ENCODE results near the gene TMEM192. TPM values are rescaled to one million over a fixed set of nuclear protein-coding genes. Genes with fewer than 3 reads are reported as not detected.
"Not testable (repeated sequence)": the region's sequence is repeated elsewhere in the genome, so short reads cannot be mapped to it uniquely, and the experiment has no call there.

Gene TMEM192
- total and polyA plus RNA-seq, 4 donors: 4.9 to 16.0 (median 11.6) TPM

- intact Hi-C loops (cut with DNase I); H3K4me3 ChIP-seq (ENCODE audit: low read length in 2 of 2); H3K9me3 ChIP-seq (ENCODE audit: control insufficient read depth, low read length); H3K36me3 ChIP-seq (ENCODE audit: control insufficient read depth in 1 of 2, insufficient read depth in 2 of 2, low read length in 1 of 2); H3K27me3 ChIP-seq (ENCODE audit: control insufficient read depth in 1 of 2, insufficient read depth in 2 of 2, low read length in 1 of 2); DNase-seq; H3K27ac ChIP-seq (ENCODE audit: low read depth in 1 of 2, low read length in 2 of 2); ATAC-seq (ENCODE audit: low FRiP score); H3K4me1 ChIP-seq (ENCODE audit: control insufficient read depth in 1 of 2, insufficient read depth in 2 of 2, low read length in 2 of 2): not testable (repeated sequence)
- 94 to 96% methylated on average over 6 to 7 of the region's 7 CpGs for WGBS, 2 donors
Measured at GRCh38 chr4:165084787-165085186, 27.9 kb downstream of the TMEM192 start.

GRCh38 chr4:165079476-165079875 lies 33.2 kb downstream of the TMEM192 start:
- DNase-seq: peak in 1 of 2 donors; percentile 55
- intact Hi-C loops (cut with DNase I): no loop called here
- 32 to 34% methylated on average over 6 of the region's 6 CpGs for WGBS, 2 donors
- H3K27ac ChIP-seq (ENCODE audit: low read depth in 1 of 2, low read length in 2 of 2): no peak overlapping the region
- no peaks in the 10 kb centered on the region for H3K4me1 ChIP-seq (ENCODE audit: control insufficient read depth in 1 of 2, insufficient read depth in 2 of 2, low read length in 2 of 2)
- ATAC-seq (ENCODE audit: low FRiP score): no peak
- no peaks in the 10 kb centered on the region for H3K27me3 ChIP-seq (ENCODE audit: control insufficient read depth in 1 of 2, insufficient read depth in 2 of 2, low read length in 1 of 2)
- no peak overlapping the region for H3K4me3 ChIP-seq (ENCODE audit: low read length in 2 of 2)
- H3K9me3 ChIP-seq (ENCODE audit: control insufficient read depth, low read length): no peaks in the 10 kb centered on the region
- H3K36me3 ChIP-seq (ENCODE audit: control insufficient read depth in 1 of 2, insufficient read depth in 2 of 2, low read length in 1 of 2): peaks cover 0 to 3% of the 10 kb centered on the region in 2 donors

GRCh38 chr4:165077034-165077578 lies 35.6 kb downstream of the TMEM192 start:
- peaks cover 0 to 3% of the 10 kb centered on the region in 2 donors for H3K36me3 ChIP-seq (ENCODE audit: control insufficient read depth in 1 of 2, insufficient read depth in 2 of 2, low read length in 1 of 2)

GRCh38 chr4:165073346-165073745 lies 39.3 kb downstream of the TMEM192 start:
- H3K27me3 ChIP-seq (ENCODE audit: control insufficient read depth in 1 of 2, insufficient read depth in 2 of 2, low read length in 1 of 2); ATAC-seq (ENCODE audit: low FRiP score); H3K27ac ChIP-seq (ENCODE audit: low read depth in 1 of 2, low read length in 2 of 2); H3K36me3 ChIP-seq (ENCODE audit: control insufficient read depth in 1 of 2, insufficient read depth in 2 of 2, low read length in 1 of 2); H3K4me1 ChIP-seq (ENCODE audit: control insufficient read depth in 1 of 2, insufficient read depth in 2 of 2, low read length in 2 of 2); DNase-seq; intact Hi-C loops (cut with DNase I); H3K9me3 ChIP-seq (ENCODE audit: control insufficient read depth, low read length); H3K4me3 ChIP-seq (ENCODE audit: low read length in 2 of 2): not testable (repeated sequence)
- WGBS, 2 donors: 26 to 29% methylated on average over 11 of the region's 11 CpGs

More at GRCh38 chr4:165077034-165077578, 35.6 kb downstream of the TMEM192 start:
- intact Hi-C loops (cut with DNase I): no loop called here
- no peak for ATAC-seq (ENCODE audit: low FRiP score)
- Histone ChIP-seq H3K4me3 (ENCODE audit: low read length in 2 of 2) (no peak overlapping the region), H3K27ac (ENCODE audit: low read depth in 1 of 2, low read length in 2 of 2) (no peak overlapping the region), H3K9me3 (ENCODE audit: control insufficient read depth, low read length) (no peaks in the 10 kb centered on the region), H3K4me1 (ENCODE audit: control insufficient read depth in 1 of 2, insufficient read depth in 2 of 2, low read length in 2 of 2) (no peaks in the 10 kb centered on the region), H3K27me3 (ENCODE audit: control insufficient read depth in 1 of 2, insufficient read depth in 2 of 2, low read length in 1 of 2) (no peaks in the 10 kb centered on the region)
- DNase-seq: no peak
- WGBS, 2 donors: 94 to 95% methylated on average over 5 of the region's 5 CpGs

GRCh38 chr4:165070560-165070959 lies 42.1 kb downstream of the TMEM192 start:
- no peak for ATAC-seq (ENCODE audit: low FRiP score)
- Histone ChIP-seq H3K4me1 (ENCODE audit: control insufficient read depth in 1 of 2, insufficient read depth in 2 of 2, low read length in 2 of 2) (no peaks in the 10 kb centered on the region), H3K36me3 (ENCODE audit: control insufficient read depth in 1 of 2, insufficient read depth in 2 of 2, low read length in 1 of 2) (no peaks in the 10 kb centered on the region), H3K4me3 (ENCODE audit: low read length in 2 of 2) (no peak overlapping the region), H3K9me3 (ENCODE audit: control insufficient read depth, low read length) (no peaks in the 10 kb centered on the region), H3K27me3 (ENCODE audit: control insufficient read depth in 1 of 2, insufficient read depth in 2 of 2, low read length in 1 of 2) (no peaks in the 10 kb centered on the region), H3K27ac (ENCODE audit: low read depth in 1 of 2, low read length in 2 of 2) (no peak overlapping the region)
- no peak for DNase-seq
- 66 to 68% methylated on average over 1 of the region's 1 CpG for WGBS, 2 donors
- intact Hi-C loops (cut with DNase I): no loop called here

GRCh38 chr4:165060938-165061337 lies 51.7 kb downstream of the TMEM192 start:
- no peak overlapping the region for H3K4me3 ChIP-seq (ENCODE audit: low read length in 2 of 2)
- intact Hi-C loops (cut with DNase I): no loop called here
- WGBS, 2 donors: 47 to 57% methylated on average over 1 of the region's 1 CpG
- no peak for DNase-seq
- ATAC-seq (ENCODE audit: low FRiP score): no peak
- H3K27me3 ChIP-seq (ENCODE audit: control insufficient read depth in 1 of 2, insufficient read depth in 2 of 2, low read length in 1 of 2): peaks cover 0 to 2% of the 10 kb centered on the region in 2 donors
- H3K4me1 ChIP-seq (ENCODE audit: control insufficient read depth in 1 of 2, insufficient read depth in 2 of 2, low read length in 2 of 2): no peaks in the 10 kb centered on the region
- H3K36me3 ChIP-seq (ENCODE audit: control insufficient read depth in 1 of 2, insufficient read depth in 2 of 2, low read length in 1 of 2): no peaks in the 10 kb centered on the region
- no peaks in the 10 kb centered on the region for H3K9me3 ChIP-seq (ENCODE audit: control insufficient read depth, low read length)
- H3K27ac ChIP-seq (ENCODE audit: low read depth in 1 of 2, low read length in 2 of 2): no peak overlapping the region

GRCh38 chr4:165059386-165059785 lies 53.3 kb downstream of the TMEM192 start:
- DNase-seq: no peak

GRCh38 chr4:165058666-165059065 lies 54.0 kb downstream of the TMEM192 start:
- intact Hi-C loops (cut with DNase I): no loop called here
- Histone ChIP-seq H3K9me3 (ENCODE audit: control insufficient read depth, low read length) (no peaks in the 10 kb centered on the region), H3K27me3 (ENCODE audit: control insufficient read depth in 1 of 2, insufficient read depth in 2 of 2, low read length in 1 of 2) (peaks cover 0 to 5% of the 10 kb centered on the region in 2 donors), H3K4me1 (ENCODE audit: control insufficient read depth in 1 of 2, insufficient read depth in 2 of 2, low read length in 2 of 2) (no peaks in the 10 kb centered on the region), H3K36me3 (ENCODE audit: control insufficient read depth in 1 of 2, insufficient read depth in 2 of 2, low read length in 1 of 2) (no peaks in the 10 kb centered on the region), H3K4me3 (ENCODE audit: low read length in 2 of 2) (no peak overlapping the region), H3K27ac (ENCODE audit: low read depth in 1 of 2, low read length in 2 of 2) (no peak overlapping the region)
- ATAC-seq (ENCODE audit: low FRiP score) (no peak), DNase-seq (no peak)
- WGBS, 2 donors: 32 to 37% methylated on average over 2 of the region's 2 CpGs

More at GRCh38 chr4:165059386-165059785, 53.3 kb downstream of the TMEM192 start:
- intact Hi-C loops (cut with DNase I): no loop called here
- H3K36me3 ChIP-seq (ENCODE audit: control insufficient read depth in 1 of 2, insufficient read depth in 2 of 2, low read length in 1 of 2): no peaks in the 10 kb centered on the region
- H3K4me1 ChIP-seq (ENCODE audit: control insufficient read depth in 1 of 2, insufficient read depth in 2 of 2, low read length in 2 of 2): no peaks in the 10 kb centered on the region
- H3K4me3 ChIP-seq (ENCODE audit: low read length in 2 of 2): no peak overlapping the region
- 85% methylated on average over 4 of the region's 4 CpGs for WGBS, 2 donors
- H3K27ac ChIP-seq (ENCODE audit: low read depth in 1 of 2, low read length in 2 of 2): no peak overlapping the region
- H3K9me3 ChIP-seq (ENCODE audit: control insufficient read depth, low read length): no peaks in the 10 kb centered on the region
- no peak for ATAC-seq (ENCODE audit: low FRiP score)
- peaks cover 0 to 5% of the 10 kb centered on the region in 2 donors for H3K27me3 ChIP-seq (ENCODE audit: control insufficient read depth in 1 of 2, insufficient read depth in 2 of 2, low read length in 1 of 2)

- WGBS, 2 donors: 88 to 92% methylated on average over 9 of the region's 9 CpGs
- DNase-seq: no peak
Measured at GRCh38 chr4:165055601-165056000, 57.1 kb downstream of the TMEM192 start.

More at GRCh38 chr4:165055601-165056000, 57.1 kb downstream of the TMEM192 start:
- no peaks in the 10 kb centered on the region for H3K36me3 ChIP-seq (ENCODE audit: control insufficient read depth in 1 of 2, insufficient read depth in 2 of 2, low read length in 1 of 2)
- intact Hi-C loops (cut with DNase I): no loop called here
- H3K27me3 ChIP-seq (ENCODE audit: control insufficient read depth in 1 of 2, insufficient read depth in 2 of 2, low read length in 1 of 2): peaks cover 0 to 5% of the 10 kb centered on the region in 2 donors
- no peak for ATAC-seq (ENCODE audit: low FRiP score)
- no peak overlapping the region for H3K27ac ChIP-seq (ENCODE audit: low read depth in 1 of 2, low read length in 2 of 2)
- H3K9me3 ChIP-seq (ENCODE audit: control insufficient read depth, low read length): no peaks in the 10 kb centered on the region
- no peaks in the 10 kb centered on the region for H3K4me1 ChIP-seq (ENCODE audit: control insufficient read depth in 1 of 2, insufficient read depth in 2 of 2, low read length in 2 of 2)
- H3K4me3 ChIP-seq (ENCODE audit: low read length in 2 of 2): no peak overlapping the region

All from aorta (tissue), 5 donors.